Endothelial cell (in vitro differentiated cells): ENCODE measurements around the gene CMTM6. TPM values are rescaled to one million over a fixed set of nuclear protein-coding genes. Genes with fewer than 3 reads are reported as not detected.

Source experiments
- DNase-seq: peaks from one replicate; pipeline ENCODE4 v3.0.0; 2021; ENCODE audit warnings: low spot score
- H3K27ac Mint-ChIP-seq: one replicate; pipeline ENCODE4 v1.8.0; 2021; ENCODE audit warnings: mixed read lengths, inconsistent platforms; ENCODE audit not compliant: unreplicated experiment
- H3K27me3 Mint-ChIP-seq: one replicate; pipeline ENCODE4 v1.8.0; 2021; ENCODE audit warnings: mild to moderate bottlenecking, moderate library complexity, mixed read lengths, inconsistent platforms; ENCODE audit not compliant: unreplicated experiment
- H3K36me3 Mint-ChIP-seq: one replicate; pipeline ENCODE4 v1.8.0; 2021; ENCODE audit warnings: mild to moderate bottlenecking, low read depth, mixed read lengths, inconsistent platforms; ENCODE audit not compliant: unreplicated experiment
- H3K4me1 Mint-ChIP-seq: one replicate; pipeline ENCODE4 v1.8.0; 2021; ENCODE audit warnings: mild to moderate bottlenecking, mixed read lengths, inconsistent platforms; ENCODE audit not compliant: unreplicated experiment
- H3K4me3 Mint-ChIP-seq: one replicate; pipeline ENCODE4 v1.8.0; 2021; ENCODE audit warnings: mild to moderate bottlenecking, mixed read lengths, inconsistent platforms; ENCODE audit not compliant: unreplicated experiment
- H3K9me3 Mint-ChIP-seq: one replicate; pipeline ENCODE4 v1.8.0; 2021; ENCODE audit warnings: mixed read lengths, inconsistent platforms; ENCODE audit not compliant: unreplicated experiment
- CTCF ChIP-seq: fragments of 200-600 bp; sonication (generic); IDR thresholded peaks from one replicate; pipeline ENCODE4 v1.5.0; 2021; ENCODE audit warnings: antibody characterized with exemption; ENCODE audit not compliant: unreplicated experiment
- total RNA-seq: library from RNA; stranded (reverse); fragmentation: NEBNext Ultra II Directional; extraction: Animal tissue kit (Norgen Biotek cat#: 25700); gene quantifications from one replicate; pipeline ENCODE4 v1.2.1, GENCODE V29; 2021; ENCODE audit not compliant: unreplicated experiment

CMTM6 gene
- total RNA-seq, 1 donor from 2014 or later = 59.9 TPM

- H3K36me3 Mint-ChIP-seq = peaks cover 20% of the 10 kb centered on the region
- DNase-seq = no peak
- no peak overlapping the region for H3K4me3 Mint-ChIP-seq
- TF ChIP-seq CTCF = no peak
- peaks cover 30% of the 10 kb centered on the region for H3K4me1 Mint-ChIP-seq
- no peaks in the 10 kb centered on the region for H3K9me3 Mint-ChIP-seq
- H3K27me3 Mint-ChIP-seq = peaks cover 4% of the 10 kb centered on the region
- H3K27ac Mint-ChIP-seq = no peak overlapping the region
These were observed 46.8 kb downstream of the CMTM6 start for GRCh38 chr3:32455609-32456428.

- Mint-ChIP-seq H3K9me3 (no peaks in the 10 kb centered on the region), H3K4me3 (peak overlapping the region; percentile 3), H3K36me3 (peaks cover 23% of the 10 kb centered on the region), H3K27me3 (peaks cover 4% of the 10 kb centered on the region), H3K4me1 (peaks cover 35% of the 10 kb centered on the region), H3K27ac (peak overlapping the region; percentile 81)
- DNase-seq = no peak
- no peak for TF ChIP-seq CTCF
These were observed 47.7 kb downstream of the CMTM6 start for GRCh38 chr3:32454731-32455608.

GRCh38 chr3:32454111-32454510, 48.5 kb downstream of the CMTM6 start:
- TF ChIP-seq CTCF = no peak
- Mint-ChIP-seq H3K4me3 (no peak overlapping the region), H3K36me3 (peaks cover 26% of the 10 kb centered on the region), H3K27me3 (peaks cover 4% of the 10 kb centered on the region), H3K27ac (peak overlapping the region; percentile 81), H3K9me3 (no peaks in the 10 kb centered on the region), H3K4me1 (peaks cover 32% of the 10 kb centered on the region)
- DNase-seq = no peak

GRCh38 chr3:32453346-32453745, 49.3 kb downstream of the CMTM6 start:
- Mint-ChIP-seq H3K36me3 (peaks cover 32% of the 10 kb centered on the region), H3K27ac (peak overlapping the region; percentile 72), H3K4me3 (no peak overlapping the region), H3K4me1 (peaks cover 39% of the 10 kb centered on the region), H3K27me3 (peaks cover 8% of the 10 kb centered on the region), H3K9me3 (no peaks in the 10 kb centered on the region)
- TF ChIP-seq CTCF = no peak
- DNase-seq = no peak
